Prostate gland (tissue), 2 donors: Measurements from ENCODE around the gene CAMTA2. TPM values are rescaled to one million over a fixed set of nuclear protein-coding genes. Genes with fewer than 3 reads are reported as not detected.

ENCODE experiments used
- DNase-seq: peaks from one replicate; pipeline ENCODE4 v3.0.0-alpha.2; 2019; ENCODE audit warnings: low spot score
- H3K27ac ChIP-seq, 2 donors: fragments of 200-600 bp; sonication (generic); 2 replicates each; pipeline ENCODE4 v1.5.1; 2017 to 2019
- H3K27me3 ChIP-seq: fragments of 200-600 bp; sonication (generic); replicated peaks from 2 replicates; pipeline ENCODE4 v1.5.1; 2019; ENCODE audit not compliant: insufficient read depth
- H3K36me3 ChIP-seq, 2 donors: fragments of 200-600 bp; sonication (generic); 1 replicate in 1 of 2; 2 replicates in 1 of 2; pipeline versions ENCODE4 v1.5.1 to v1.8.1; 2017 to 2019
- H3K4me1 ChIP-seq: fragments of 200-600 bp; sonication (generic); replicated peaks from 2 replicates; pipeline ENCODE4 v1.5.1; 2019
- H3K4me3 ChIP-seq, 2 donors: fragments of 200-600 bp; sonication (generic); 2 replicates each; pipeline ENCODE4 v1.5.1; 2017 to 2019
- H3K9me3 ChIP-seq: fragments of 200-600 bp; sonication (generic); 2 replicates; pipeline ENCODE4 v1.5.1; 2017
- POLR2A ChIP-seq: fragments of 450-650 bp; IDR thresholded peaks from one replicate; pipeline ENCODE4 v1.6.1; 2016; ENCODE audit warnings: antibody characterized with exemption, mild to moderate bottlenecking
- POLR2AphosphoS5 ChIP-seq: sonication (generic); formaldehyde crosslinking; IDR thresholded peaks from one replicate; pipeline ENCODE4 v1.6.1; 2017; ENCODE audit warnings: antibody characterized with exemption
- WGBS: methylation state at CpG from one replicate; pipeline ENCODE4 v1.1.5; 2018; 5-methylcytosine and 5-hydroxymethylcytosine counted together
- intact Hi-C: fragments of 100-400 bp; cut with DNase I; formaldehyde crosslinking; loops from one replicate; pipeline ENCODE4 v1.14.2; 2022
- total RNA-seq, 2 donors: library from RNA; depleted of rRNA; stranded (reverse); fragments of >200 nt; gene quantifications; one replicate each; pipeline ENCODE4 v1.1.0, GENCODE V29; 2016
- TF ChIP-seq, protein P1 (sequence below), 4 experiments: fragments of 200-600 bp in 2 of 4; fragments of 450-650 bp in 2 of 4; sonication (generic) in 2 of 4; IDR thresholded peaks; 1 replicate in 3 of 4; 2 replicates in 1 of 4; pipeline ENCODE4 v1.5.1; 2016 to 2019; ENCODE audit warnings: antibody characterized with exemption in 4 of 4, mild to moderate bottlenecking in 2 of 4, moderate library complexity in 2 of 4

The CAMTA2 gene
- total RNA-seq, 2 donors from 2014 or later, result 13.6 to 40.2 TPM

DNA sequence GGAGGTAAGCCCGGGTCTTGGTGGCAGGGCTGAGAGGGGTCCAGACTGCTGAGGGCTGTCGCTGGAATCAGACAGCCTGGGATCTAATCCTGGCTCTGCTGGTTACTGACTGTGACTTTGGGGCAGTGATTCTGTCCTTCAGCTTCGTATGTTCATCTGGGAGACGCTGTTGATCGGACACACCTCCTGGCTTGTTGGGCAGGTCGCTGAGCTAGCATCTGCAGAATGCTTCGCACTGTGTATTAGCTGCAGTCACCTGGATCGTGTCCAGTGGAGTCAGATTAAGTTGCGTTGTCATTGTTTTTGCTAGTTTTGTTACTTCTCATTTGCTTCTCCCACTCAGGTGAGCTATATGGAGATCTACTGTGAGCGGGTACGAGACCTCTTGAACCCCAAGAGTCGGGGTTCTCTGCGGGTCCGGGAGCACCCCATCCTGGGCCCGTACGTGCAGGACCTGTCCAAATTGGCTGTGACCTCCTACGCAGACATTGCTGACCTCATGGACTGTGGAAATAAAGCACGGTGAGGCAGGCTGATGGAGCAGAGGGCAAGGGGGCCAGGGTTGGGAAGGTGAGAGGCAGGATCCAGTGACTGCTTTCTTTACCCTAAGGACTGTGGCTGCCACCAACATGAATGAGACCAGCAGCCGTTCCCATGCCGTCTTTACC lies 14.8 kb upstream of the CAMTA2 start:
- H3K27ac ChIP-seq, result no peak overlapping the region
- peaks cover 8% of the 10 kb centered on the region for H3K4me1 ChIP-seq
- no peak overlapping the region for H3K4me3 ChIP-seq
- intact Hi-C loops, result no loop called here
- H3K27me3 ChIP-seq, result no peaks in the 10 kb centered on the region
- no peak for DNase-seq
- peaks cover 26 to 46% of the 10 kb centered on the region in 2 donors for H3K36me3 ChIP-seq
- no peak for TF ChIP-seq POLR2A
- TF ChIP-seq, protein P1, sequence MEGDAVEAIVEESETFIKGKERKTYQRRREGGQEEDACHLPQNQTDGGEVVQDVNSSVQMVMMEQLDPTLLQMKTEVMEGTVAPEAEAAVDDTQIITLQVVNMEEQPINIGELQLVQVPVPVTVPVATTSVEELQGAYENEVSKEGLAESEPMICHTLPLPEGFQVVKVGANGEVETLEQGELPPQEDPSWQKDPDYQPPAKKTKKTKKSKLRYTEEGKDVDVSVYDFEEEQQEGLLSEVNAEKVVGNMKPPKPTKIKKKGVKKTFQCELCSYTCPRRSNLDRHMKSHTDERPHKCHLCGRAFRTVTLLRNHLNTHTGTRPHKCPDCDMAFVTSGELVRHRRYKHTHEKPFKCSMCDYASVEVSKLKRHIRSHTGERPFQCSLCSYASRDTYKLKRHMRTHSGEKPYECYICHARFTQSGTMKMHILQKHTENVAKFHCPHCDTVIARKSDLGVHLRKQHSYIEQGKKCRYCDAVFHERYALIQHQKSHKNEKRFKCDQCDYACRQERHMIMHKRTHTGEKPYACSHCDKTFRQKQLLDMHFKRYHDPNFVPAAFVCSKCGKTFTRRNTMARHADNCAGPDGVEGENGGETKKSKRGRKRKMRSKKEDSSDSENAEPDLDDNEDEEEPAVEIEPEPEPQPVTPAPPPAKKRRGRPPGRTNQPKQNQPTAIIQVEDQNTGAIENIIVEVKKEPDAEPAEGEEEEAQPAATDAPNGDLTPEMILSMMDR (IDR thresholded peaks at IDR 0.05), result no peak
- no peak for TF ChIP-seq POLR2AphosphoS5
- 94% methylated on average over 20 of the region's 20 CpGs for WGBS
- H3K9me3 ChIP-seq, result no peaks in the 10 kb centered on the region

DNA sequence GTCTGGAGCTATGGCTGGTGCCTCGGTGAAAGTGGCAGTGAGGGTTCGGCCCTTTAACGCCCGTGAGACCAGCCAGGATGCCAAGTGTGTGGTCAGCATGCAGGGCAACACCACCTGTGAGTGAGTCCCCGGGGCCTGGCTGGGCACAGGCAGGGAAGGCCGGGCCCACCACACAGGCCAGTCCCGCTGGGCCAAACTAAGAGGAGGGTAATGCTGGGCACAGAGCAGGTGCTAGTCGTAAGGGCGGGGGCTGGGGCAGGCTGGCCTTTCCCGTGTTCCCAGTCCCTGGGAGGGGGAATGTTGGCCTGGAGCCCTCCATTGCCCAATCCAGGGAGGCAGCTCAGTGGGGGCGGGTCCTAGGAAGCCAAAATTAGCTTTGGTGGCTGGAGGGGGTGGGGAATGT lies 12.8 kb upstream of the CAMTA2 start:
- Histone ChIP-seq H3K4me3 (no peak overlapping the region), H3K9me3 (no peaks in the 10 kb centered on the region), H3K4me1 (peaks cover 8% of the 10 kb centered on the region), H3K27me3 (no peaks in the 10 kb centered on the region), H3K27ac (no peak overlapping the region), H3K36me3 (peaks cover 20 to 36% of the 10 kb centered on the region in 2 donors)
- intact Hi-C loops, result no loop called here
- DNase-seq, result no peak
- 61% methylated on average over 11 of the region's 11 CpGs for WGBS
- peak; percentile 11 for TF ChIP-seq POLR2AphosphoS5
- TF ChIP-seq POLR2A, result no peak

DNA sequence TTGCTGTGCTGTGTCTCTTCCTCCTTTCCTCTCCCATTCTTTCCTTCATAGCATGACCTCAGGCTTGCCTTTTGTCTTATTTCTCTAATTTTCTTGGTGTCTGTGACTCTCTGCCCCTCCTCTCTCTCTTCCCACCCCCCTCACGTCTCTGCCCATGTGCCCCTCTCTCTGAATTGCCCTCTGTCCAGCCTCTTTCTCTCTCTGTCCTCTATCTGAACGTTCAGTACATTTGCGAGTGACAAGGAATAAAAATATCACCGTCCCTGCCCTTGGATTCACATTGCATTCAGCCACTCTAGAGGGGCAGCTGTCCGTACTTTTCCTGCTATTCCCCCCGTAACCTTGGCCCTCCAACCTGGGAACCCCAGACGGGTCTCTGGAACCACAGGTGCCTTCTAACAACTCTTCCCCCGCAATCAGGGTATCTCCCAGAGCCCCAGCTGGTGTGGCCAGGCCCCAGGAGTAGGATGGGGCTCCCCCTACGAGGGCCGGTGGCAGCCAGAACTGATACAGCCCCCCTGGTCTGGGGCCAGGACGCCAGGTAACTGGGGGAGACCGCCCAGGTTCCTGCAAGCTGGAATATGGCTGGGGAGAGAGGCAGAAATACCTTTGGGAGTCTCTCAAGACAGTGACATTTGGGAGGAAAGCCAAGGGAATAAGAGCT lies 12.1 kb upstream of the CAMTA2 start:
- peak overlapping the region in 1 of 2 donors; percentile 93 for H3K27ac ChIP-seq
- H3K9me3 ChIP-seq, result no peaks in the 10 kb centered on the region
- peaks cover 18 to 29% of the 10 kb centered on the region in 2 donors for H3K36me3 ChIP-seq
- peak overlapping the region in 1 of 2 donors; percentile 92 for H3K4me3 ChIP-seq
- no peaks in the 10 kb centered on the region for H3K27me3 ChIP-seq
- no peak for DNase-seq
- peaks cover 8% of the 10 kb centered on the region for H3K4me1 ChIP-seq
- TF ChIP-seq, protein P1 (IDR thresholded peaks at IDR 0.05), result no peak
- TF ChIP-seq POLR2A (no peak), POLR2AphosphoS5 (no peak)
- 65% methylated on average over 12 of the region's 12 CpGs for WGBS
- intact Hi-C loops, result no loop called here

DNA sequence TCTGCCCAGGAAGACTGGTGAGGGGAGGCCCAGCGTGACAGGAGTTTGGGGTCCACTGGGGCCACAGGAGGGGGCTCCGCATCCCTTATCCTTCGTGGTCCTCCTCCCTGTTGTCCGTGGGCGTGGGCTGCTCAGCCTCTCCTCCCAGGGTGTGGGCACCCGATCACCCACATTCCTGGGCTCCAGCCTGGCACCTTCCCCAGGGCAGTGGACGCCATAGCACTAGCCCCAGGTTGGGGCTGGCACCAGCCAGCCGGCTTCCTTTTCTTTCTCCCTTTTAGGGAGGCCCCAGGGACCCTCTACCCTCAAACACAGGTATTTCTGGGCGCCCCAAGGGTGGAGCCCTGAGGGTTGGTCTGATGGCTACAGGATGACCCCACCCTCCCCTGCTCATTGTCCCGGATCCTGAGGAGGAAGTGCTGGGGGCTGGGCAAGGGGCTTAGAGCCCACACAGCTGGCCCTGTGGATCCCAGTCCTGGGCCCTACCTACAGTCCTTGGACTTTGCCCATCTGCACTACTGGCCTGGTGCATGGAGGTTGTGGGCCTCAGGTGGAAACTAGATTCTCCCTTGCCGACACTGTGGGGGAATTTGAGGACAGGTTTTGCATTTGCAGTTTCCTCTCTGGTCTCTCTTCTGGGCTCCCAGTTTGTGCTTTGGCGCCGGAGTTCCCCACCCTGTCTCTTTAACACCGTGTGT lies 11.4 kb upstream of the CAMTA2 start:
- Histone ChIP-seq H3K27ac (peak overlapping the region; percentile 93 to 94), H3K4me3 (peak overlapping the region; percentile 92 to 98), H3K27me3 (no peaks in the 10 kb centered on the region), H3K9me3 (no peaks in the 10 kb centered on the region), H3K36me3 (peaks cover 11 to 23% of the 10 kb centered on the region in 2 donors), H3K4me1 (peaks cover 8% of the 10 kb centered on the region)
- 12% methylated on average over 14 of the region's 14 CpGs for WGBS
- intact Hi-C loops, result no loop called here
- TF ChIP-seq POLR2AphosphoS5 (no peak), POLR2A (no peak)
- TF ChIP-seq, protein P1 (IDR thresholded peaks at IDR 0.05), result no peak
- DNase-seq, result no peak

DNA sequence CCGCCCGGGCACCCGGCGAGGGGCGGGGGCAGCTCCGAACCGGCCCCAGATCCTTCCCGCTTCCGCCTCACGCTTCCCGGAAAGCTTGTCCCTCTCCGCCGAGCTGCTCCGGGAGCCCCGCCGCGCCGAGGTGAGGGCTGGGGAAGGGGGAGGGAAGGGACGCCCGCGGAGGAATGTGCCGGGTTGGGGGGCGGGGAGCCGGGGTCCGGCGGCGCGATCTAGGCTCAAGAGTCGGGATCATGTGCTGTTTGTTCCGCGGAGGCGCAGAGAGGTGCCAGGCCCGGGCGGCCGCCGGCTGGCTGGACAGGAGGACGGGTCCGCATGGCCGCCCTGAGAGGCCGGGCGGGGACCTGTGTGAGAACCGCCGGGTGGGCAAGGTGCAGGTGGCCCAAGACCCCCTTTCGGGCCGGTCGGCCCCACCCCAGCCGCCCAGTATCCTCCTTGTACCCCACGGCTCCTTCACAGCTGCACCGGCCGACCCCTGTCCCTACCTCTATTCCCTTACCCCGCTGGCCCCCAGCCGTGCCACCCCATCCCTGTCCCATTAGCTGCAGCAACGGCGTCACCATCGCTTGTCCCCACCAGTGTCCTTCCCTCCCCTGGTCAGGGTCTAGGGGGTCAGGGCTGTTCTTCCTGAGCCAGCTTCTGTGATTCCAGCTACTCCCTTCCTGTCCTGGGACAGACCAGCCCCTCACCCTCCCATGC lies 10.7 kb upstream of the CAMTA2 start:
- no peak for TF ChIP-seq POLR2A
- TF ChIP-seq POLR2AphosphoS5, result no peak
- TF ChIP-seq, protein P1 (IDR thresholded peaks at IDR 0.05), result no peak
- Histone ChIP-seq H3K4me1 (peaks cover 8% of the 10 kb centered on the region), H3K27me3 (no peaks in the 10 kb centered on the region), H3K27ac (peak overlapping the region; percentile 93 to 94), H3K36me3 (peaks cover 6 to 16% of the 10 kb centered on the region in 2 donors), H3K4me3 (peak overlapping the region; percentile 92 to 98), H3K9me3 (no peaks in the 10 kb centered on the region)
- intact Hi-C loops, result no loop called here
- under 1% methylated on average over 55 of the region's 55 CpGs for WGBS
- no peak for DNase-seq
